GM12891 (cell line): ENCODE measurements around the gene C1orf226.

Experiments
- POLR2A ChIP-seq: IDR thresholded peaks from 2 replicates; pipeline ENCODE4 v1.6.1; 2011; ENCODE audit warnings: low read depth, low read length, control low read depth
- POLR2AphosphoS5 ChIP-seq: IDR thresholded peaks from 2 replicates; pipeline ENCODE4 v1.6.1; 2011; ENCODE audit warnings: low read depth, low read length, control low read depth
- SPI1 ChIP-seq: IDR thresholded peaks from 2 replicates; pipeline ENCODE4 v1.6.1; 2011; ENCODE audit warnings: low read depth, low read length, control low read depth

GRCh38 chr1:162384116-162384515 is 2.6 kb downstream of the C1orf226 start:
- TF ChIP-seq POLR2A (no peak), SPI1 (no peak), POLR2AphosphoS5 (no peak)
